NCI-H345 treated with DMSO at 0.1 percent for 48 hours (cell line): ENCODE measurements around the gene SPOCK2.
"Not testable (repeated sequence)": the region's sequence is repeated elsewhere in the genome, so short reads cannot be mapped to it uniquely, and the experiment has no call there.

Source experiments
- DNase-seq: peaks from one replicate; lab custom pipeline; 2025; ENCODE audit not compliant: unreplicated experiment; lab: John Stamatoyannopoulos, UW

Gene SPOCK2

GRCh38 chr10:72087969-72088888 is at the start of gene SPOCK2:
Gene SPOCK2, minus strand, starts transcription at chr10:72088551. Its CDS starts 223 bp downstream, at chr10:72088328.
- no peak for DNase-seq

- no peak for DNase-seq
Observed at GRCh38 chr10:72137583-72137982, 49.2 kb upstream of the SPOCK2 start.

GRCh38 chr10:72136225-72136624 is 47.9 kb upstream of the SPOCK2 start:
- DNase-seq: not testable (repeated sequence)

- DNase-seq: no peak
Observed at GRCh38 chr10:72134785-72135767, 46.7 kb upstream of the SPOCK2 start.

GRCh38 chr10:72133517-72133916 is 45.2 kb upstream of the SPOCK2 start:
- DNase-seq: no peak

GRCh38 chr10:72132854-72133253 is 44.5 kb upstream of the SPOCK2 start:
- no peak for DNase-seq

- no peak for DNase-seq
Observed at GRCh38 chr10:72127571-72127970, 39.2 kb upstream of the SPOCK2 start.

- no peak for DNase-seq
Observed at GRCh38 chr10:72126872-72127232, 38.5 kb upstream of the SPOCK2 start.

- no peak for DNase-seq
Observed at GRCh38 chr10:72126184-72126871, 38.0 kb upstream of the SPOCK2 start.

GRCh38 chr10:72124989-72125388 is 36.6 kb upstream of the SPOCK2 start:
- DNase-seq: no peak

- no peak for DNase-seq
Observed at GRCh38 chr10:72124381-72124780, 36.0 kb upstream of the SPOCK2 start.

GRCh38 chr10:72123616-72124015 is 35.3 kb upstream of the SPOCK2 start:
- no peak for DNase-seq

GRCh38 chr10:72122221-72122620 is 33.9 kb upstream of the SPOCK2 start:
- no peak for DNase-seq

- no peak for DNase-seq
Observed at GRCh38 chr10:72121389-72121788, 33.0 kb upstream of the SPOCK2 start.

GRCh38 chr10:72116372-72116771 is 28.0 kb upstream of the SPOCK2 start:
- no peak for DNase-seq

- no peak for DNase-seq
Observed at GRCh38 chr10:72114706-72115450, 26.5 kb upstream of the SPOCK2 start.

- DNase-seq: no peak
Observed at GRCh38 chr10:72110673-72111401, 22.5 kb upstream of the SPOCK2 start.

- no peak for DNase-seq
Observed at GRCh38 chr10:72109636-72110157, 21.3 kb upstream of the SPOCK2 start.

- DNase-seq: no peak
Observed at GRCh38 chr10:72108830-72109635, 20.7 kb upstream of the SPOCK2 start.
